ENCODE measurements around the gene CASP10. TPM values are rescaled to one million over a fixed set of nuclear protein-coding genes. Genes with fewer than 3 reads are reported as not detected.

CASP10 gene
- total RNA-seq, 4 donors from 2014 or later = 17.8 to 26.5 (median 20.8) TPM

DNA sequence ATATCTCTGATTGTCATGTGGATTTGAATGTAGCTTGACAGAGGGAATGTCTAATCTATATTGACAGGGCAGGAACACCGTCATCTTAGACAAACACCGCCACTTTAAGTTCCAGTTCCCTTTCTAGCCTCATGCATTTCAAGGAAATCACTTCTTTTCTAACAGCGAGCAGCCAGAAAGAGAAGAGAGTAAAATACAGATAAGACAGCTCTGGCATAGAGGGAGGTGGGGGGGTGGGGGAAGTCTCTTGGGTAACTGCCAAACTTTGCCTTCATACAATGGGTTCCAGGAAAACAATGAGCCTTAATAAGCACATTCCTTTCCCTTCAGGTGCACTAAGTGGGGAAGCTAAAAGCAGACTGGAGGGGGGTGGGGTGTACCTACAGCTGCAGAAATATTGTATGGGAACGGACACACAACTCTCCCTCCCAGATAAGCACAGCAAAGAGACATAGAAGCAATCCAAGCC lies 37.2 kb downstream of the CASP10 start:
- TF ChIP-seq, protein P1, sequence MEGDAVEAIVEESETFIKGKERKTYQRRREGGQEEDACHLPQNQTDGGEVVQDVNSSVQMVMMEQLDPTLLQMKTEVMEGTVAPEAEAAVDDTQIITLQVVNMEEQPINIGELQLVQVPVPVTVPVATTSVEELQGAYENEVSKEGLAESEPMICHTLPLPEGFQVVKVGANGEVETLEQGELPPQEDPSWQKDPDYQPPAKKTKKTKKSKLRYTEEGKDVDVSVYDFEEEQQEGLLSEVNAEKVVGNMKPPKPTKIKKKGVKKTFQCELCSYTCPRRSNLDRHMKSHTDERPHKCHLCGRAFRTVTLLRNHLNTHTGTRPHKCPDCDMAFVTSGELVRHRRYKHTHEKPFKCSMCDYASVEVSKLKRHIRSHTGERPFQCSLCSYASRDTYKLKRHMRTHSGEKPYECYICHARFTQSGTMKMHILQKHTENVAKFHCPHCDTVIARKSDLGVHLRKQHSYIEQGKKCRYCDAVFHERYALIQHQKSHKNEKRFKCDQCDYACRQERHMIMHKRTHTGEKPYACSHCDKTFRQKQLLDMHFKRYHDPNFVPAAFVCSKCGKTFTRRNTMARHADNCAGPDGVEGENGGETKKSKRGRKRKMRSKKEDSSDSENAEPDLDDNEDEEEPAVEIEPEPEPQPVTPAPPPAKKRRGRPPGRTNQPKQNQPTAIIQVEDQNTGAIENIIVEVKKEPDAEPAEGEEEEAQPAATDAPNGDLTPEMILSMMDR (IDR thresholded peaks at IDR 0.05; ENCODE audit: low read depth) = no peak

- TF ChIP-seq, protein P1 (IDR thresholded peaks at IDR 0.05; ENCODE audit: low read depth) = no peak
Observed at GRCh38 chr2:201223089-201224073, 40.4 kb downstream of the CASP10 start.

GRCh38 chr2:201228271-201228911 lies 45.5 kb downstream of the CASP10 start:
- TF ChIP-seq, protein P1 (IDR thresholded peaks at IDR 0.05; ENCODE audit: low read depth) = no peak

DNA sequence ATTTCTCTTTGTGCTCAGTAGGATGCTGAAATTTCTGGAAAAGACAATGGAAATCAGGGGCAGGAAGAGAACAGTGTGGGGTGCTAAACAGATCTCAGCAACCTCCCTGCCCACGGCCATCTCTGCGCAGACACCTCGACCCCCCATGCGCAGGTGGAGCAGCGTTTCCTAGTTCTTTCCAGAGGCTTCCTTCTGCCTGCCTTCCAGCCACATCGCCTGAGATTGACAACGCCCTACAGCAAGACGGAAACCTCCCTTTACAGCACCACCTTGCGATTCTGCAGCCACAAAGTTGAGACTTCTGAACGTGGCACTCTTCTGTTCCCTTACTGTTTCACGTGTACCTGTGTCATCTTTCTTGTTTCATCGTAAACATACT lies 46.0 kb downstream of the CASP10 start:
- TF ChIP-seq, protein P1 (IDR thresholded peaks at IDR 0.05; ENCODE audit: low read depth) = no peak

- TF ChIP-seq, protein P1 (IDR thresholded peaks at IDR 0.05; ENCODE audit: low read depth) = no peak
Observed at GRCh38 chr2:201231781-201232466, 49.0 kb downstream of the CASP10 start.

GRCh38 chr2:201232467-201232815 lies 49.5 kb downstream of the CASP10 start:
- TF ChIP-seq, protein P1 (IDR thresholded peaks at IDR 0.05; ENCODE audit: low read depth) = no peak

Measured in subcutaneous adipose tissue (tissue), 4 donors.